GM19324 (cell line): ENCODE data around the gene LILRB5.
"Not testable (repeated sequence)": the region's sequence is repeated elsewhere in the genome, so short reads cannot be mapped to it uniquely, and the experiment has no call there.

Source experiments
- ATAC-seq: cut with Tn5 transposase; IDR thresholded peaks from one replicate; pipeline ENCODE4 v1.9.1; 2021; ENCODE audit warnings: mild to moderate bottlenecking, moderate library complexity; ENCODE audit not compliant: unreplicated experiment, low FRiP score

Gene LILRB5

DNA sequence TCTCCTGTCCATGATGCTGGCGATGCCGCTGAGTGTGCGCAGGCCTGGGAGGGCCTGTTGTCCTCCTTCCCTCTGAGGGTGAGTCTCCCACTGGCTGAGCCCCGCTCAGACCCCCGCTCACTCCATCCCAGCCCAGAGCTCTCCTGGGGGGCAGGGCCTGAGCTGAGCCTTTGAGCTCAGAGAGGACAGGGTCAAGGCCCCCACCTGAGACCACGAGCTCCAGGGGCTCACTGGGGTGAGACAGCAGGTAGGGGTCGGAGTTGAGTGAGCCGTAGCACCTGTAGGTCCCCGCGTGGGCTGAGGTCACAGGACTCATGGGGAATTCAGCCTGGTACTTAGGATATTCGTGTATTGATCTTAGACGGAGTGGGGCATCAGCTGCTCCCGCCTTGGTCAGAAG lies 21.0 kb upstream of the LILRB5 start:
- not testable (repeated sequence) for ATAC-seq

- not testable (repeated sequence) for ATAC-seq
These were observed 20.1 kb upstream of the LILRB5 start for GRCh38 chr19:54277111-54277615.

DNA sequence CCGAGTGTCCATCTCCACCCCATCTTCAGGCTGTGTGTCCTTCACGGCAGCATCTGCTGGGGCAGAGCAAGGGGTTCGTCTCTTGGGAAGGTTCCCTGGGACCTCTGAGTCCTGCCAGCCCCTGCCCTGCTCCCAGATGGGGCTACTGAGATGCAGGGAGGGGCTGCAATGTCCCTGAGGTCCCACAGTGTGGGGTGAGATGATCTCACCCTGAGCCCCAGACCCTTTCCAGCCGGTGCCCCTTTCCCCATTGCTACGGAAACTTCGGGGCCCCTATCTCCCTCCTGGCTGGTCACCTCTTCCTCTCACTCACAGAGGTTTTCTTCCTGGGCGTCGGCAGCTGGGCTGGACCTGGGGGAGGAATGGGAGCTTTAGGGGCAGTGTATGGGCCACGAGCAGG lies 18.9 kb upstream of the LILRB5 start:
- ATAC-seq, result no peak

- not testable (repeated sequence) for ATAC-seq
These were observed 17.4 kb upstream of the LILRB5 start for GRCh38 chr19:54274516-54274915.

- ATAC-seq, result no peak
These were observed 16.7 kb upstream of the LILRB5 start for GRCh38 chr19:54273821-54274220.

- ATAC-seq, result not testable (repeated sequence)
These were observed 15.1 kb upstream of the LILRB5 start for GRCh38 chr19:54272181-54272580.

DNA sequence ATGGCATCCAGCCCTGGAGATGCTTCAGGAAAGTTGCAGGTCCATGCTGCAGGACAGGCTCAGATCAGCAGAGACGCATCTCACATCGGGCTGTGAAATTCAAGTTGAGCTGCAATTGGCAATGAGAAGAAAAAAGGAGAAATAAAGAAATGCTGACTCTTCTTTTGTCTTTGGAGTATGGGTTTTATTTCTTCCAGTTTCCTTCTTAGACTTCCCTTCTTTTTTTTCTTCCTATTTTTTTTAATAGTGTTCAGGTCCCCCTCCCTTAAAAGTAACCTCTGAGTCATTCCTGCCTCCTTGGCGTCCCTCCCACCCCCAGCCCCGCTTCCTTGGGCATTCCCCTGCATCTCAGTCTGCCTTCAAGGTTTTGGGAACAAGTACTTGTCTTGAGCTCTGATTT lies 14.5 kb upstream of the LILRB5 start:
- not testable (repeated sequence) for ATAC-seq

DNA sequence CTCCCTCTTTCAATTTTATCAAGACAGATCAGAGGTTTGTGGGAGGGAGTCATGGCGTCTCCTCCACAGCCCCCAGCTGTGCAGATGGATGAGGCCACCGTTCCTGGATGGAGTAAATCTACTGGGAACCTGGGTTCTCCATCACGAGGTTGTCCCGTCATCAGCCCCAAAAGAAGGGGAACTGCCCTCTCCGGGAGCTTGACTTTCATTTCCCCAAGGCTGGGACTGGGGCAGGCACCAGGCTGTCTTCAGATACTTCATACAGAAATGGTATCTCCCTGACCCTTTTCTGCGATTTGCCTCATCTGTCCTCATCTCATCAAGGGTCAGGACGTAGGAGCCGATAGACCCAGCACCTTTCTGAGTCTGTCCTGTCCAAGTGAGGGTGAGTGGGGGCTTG lies 14.0 kb upstream of the LILRB5 start:
- ATAC-seq, result no peak

DNA sequence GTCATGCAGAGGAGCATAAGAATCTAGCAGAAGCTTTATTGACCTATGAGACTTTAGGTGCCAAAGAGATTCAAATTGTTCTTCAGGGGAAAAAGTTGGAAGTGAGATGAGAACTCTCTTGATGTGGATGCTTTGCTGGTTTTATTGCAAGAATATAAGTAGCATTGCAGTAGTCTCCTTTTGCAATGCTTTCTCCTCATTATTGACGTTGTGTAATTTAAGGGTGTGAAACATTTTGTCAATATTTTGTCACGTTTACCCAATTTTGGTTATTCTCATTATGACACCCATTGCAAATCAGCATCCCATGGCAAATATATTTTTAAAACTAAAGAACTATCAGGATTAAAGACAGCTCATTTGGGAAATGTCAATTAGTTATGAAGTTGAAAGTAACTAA lies 11.9 kb upstream of the LILRB5 start:
- no peak for ATAC-seq

- ATAC-seq, result no peak
These were observed 9.1 kb upstream of the LILRB5 start for GRCh38 chr19:54266133-54266532.

GRCh38 chr19:54262470-54262869 lies 5.4 kb upstream of the LILRB5 start:
- no peak for ATAC-seq

DNA sequence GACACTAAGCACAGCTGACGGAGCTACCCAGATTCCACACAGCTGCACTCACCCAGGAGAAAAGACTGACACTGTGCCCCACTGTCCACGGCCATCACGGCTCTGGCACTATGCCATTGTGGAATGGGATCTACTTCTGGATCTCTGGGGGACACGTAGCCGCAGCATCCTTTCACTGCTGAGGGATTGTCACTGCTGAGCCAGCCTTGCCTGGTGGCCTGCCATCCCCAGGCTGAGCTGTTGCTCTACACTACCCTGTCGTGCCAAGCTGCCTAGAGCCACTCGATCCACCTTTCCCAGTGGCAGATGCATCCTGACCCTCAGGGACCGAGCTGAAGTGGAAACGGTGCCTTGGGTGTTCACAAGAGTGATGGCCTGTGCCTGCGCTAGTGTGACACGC lies 5.0 kb upstream of the LILRB5 start:
- no peak for ATAC-seq

- ATAC-seq, result no peak
These were observed 590 bp downstream of the LILRB5 start for GRCh38 chr19:54256250-54257115.

GRCh38 chr19:54255105-54255775 lies 1.8 kb downstream of the LILRB5 start:
- ATAC-seq, result no peak

DNA sequence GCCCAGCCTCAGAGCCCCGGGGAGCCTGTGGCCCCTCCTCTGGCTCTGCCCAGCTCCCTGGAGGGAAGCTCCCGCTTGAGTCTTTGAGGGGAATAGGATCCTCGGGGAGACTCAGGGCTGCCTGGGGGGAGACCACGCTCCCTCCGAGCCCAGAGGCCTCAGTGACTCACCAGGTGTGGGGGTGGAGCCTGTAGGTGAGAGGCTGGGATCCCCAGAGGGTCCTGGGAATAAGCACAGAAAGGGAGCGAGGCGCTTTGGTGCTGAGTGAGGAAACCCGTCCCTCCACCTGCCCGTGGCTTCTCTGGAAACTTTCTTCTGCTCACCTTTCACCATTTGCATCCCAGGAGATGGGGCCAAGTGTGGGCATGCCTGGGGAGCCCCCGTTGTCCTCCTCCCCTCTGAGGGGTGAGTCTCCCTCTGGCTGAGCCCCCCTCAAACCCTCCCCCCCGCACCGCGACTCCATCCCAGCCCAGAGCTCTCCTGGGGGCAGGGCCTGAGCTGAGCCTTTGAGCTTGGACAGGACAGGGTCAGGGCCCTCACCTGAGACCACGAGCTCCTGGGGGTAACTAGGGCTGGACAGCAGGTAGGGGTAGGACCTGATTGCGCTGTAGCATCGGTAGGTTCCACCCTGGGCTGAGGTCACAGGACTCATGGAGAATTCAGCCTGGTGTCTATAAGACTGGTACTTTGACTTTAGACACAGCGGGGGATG lies 2.7 kb downstream of the LILRB5 start:
- no peak for ATAC-seq

DNA sequence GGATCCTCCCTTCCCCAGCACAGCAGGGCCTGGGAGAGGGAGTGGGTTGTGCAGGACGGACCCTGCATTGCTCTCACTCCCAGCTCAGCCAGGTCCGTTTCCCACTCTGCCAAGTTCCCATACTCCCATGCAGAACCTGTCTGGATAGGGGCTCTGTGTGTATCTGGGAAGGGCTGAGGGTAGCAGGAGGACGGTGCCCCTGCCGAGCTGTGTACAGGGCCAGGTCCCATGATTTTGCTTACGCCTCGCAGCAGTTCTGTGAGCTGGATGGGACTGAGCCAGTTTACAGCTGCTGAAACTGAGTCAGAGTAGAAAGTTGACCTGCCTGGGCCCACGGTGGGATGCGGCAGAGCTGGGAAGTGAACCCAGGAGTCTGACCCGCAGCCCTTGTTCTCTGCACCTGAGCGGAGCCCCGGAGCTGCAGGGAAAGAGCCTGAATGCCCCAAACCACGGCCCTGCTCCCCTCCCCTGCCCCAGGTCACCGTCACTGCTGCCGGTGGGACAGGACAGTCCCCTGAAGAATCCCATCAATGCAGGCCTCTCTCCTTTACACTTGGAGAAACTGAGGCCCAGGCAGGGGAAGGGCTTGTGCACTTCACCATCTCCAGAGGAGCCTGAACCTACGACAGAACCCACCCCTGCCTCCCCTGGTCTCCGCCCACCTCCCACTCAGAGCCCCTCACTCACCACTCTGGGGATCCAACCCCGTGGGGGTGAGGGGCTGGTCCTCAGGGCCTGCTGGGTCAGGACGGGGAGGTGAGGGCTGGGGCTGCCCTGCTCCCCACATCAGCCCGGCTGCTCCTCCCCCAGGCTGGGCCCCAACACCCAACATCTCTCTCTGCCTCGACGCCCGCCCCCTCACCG lies 3.5 kb downstream of the LILRB5 start:
- ATAC-seq, result no peak

- ATAC-seq, result no peak
These were observed 4.2 kb downstream of the LILRB5 start for GRCh38 chr19:54252845-54253244.

DNA sequence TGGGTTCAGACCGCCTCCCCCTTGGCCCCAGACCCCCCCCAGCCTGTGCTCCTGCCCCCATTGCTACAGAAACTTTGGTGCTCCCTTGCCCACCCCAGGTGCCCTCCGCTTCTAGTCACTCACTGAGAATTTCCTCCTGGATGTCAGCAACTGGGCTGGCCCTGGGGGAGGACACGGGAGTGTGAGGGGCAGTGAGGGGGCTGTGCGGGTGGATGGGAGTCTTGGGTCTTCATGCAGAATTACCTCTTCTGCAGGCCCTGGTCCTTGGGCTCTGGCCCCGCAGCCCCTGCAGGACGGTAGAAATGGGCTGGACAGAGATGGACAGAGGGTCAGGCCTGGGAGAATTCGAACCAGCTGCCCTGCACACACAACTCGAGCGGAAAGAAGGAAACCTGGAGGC lies 4.8 kb downstream of the LILRB5 start:
- no peak for ATAC-seq

GRCh38 chr19:54248016-54248601 lies 9.0 kb downstream of the LILRB5 start:
- no peak for ATAC-seq
